GM19467 (cell line): Measurements from ENCODE around the gene CRKL.

Experiments
- ATAC-seq: cut with Tn5 transposase; IDR thresholded peaks from one replicate; pipeline ENCODE4 v1.9.1; 2021; ENCODE audit warnings: mild to moderate bottlenecking, moderate library complexity; ENCODE audit not compliant: unreplicated experiment

CRKL gene

GRCh38 chr22:20980523-20980922 is 63.3 kb downstream of the CRKL start:
- no peak for ATAC-seq

GRCh38 chr22:20980938-20981722 is 63.9 kb downstream of the CRKL start:
- no peak for ATAC-seq

GRCh38 chr22:20981787-20982562 is 64.8 kb downstream of the CRKL start, which contains the start of gene LZTR1:
Gene LZTR1 (plus strand): TSS chr22:20982297. CDS start chr22:20982372, 75 bp downstream.
- peak; percentile 77 for ATAC-seq

DNA sequence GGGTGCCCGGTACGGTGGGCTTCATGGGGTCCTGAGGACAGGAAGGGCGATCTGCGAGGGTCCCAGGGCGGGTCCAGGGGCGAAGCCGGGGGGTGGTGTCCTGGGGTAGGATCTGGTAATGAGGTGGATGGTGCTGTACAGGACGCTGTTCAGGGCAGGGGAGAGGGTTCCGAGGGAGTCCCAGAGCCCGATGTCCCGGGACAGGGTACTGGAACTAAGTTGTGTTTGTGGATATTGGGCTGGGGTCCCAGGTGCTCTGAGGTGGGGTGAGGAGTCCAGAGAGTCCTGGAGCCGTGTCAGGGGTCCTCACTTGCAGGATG is 65.3 kb downstream of the CRKL start:
- peak; percentile 5 for ATAC-seq

GRCh38 chr22:20983081-20983771 is 66.0 kb downstream of the CRKL start:
- no peak for ATAC-seq

DNA sequence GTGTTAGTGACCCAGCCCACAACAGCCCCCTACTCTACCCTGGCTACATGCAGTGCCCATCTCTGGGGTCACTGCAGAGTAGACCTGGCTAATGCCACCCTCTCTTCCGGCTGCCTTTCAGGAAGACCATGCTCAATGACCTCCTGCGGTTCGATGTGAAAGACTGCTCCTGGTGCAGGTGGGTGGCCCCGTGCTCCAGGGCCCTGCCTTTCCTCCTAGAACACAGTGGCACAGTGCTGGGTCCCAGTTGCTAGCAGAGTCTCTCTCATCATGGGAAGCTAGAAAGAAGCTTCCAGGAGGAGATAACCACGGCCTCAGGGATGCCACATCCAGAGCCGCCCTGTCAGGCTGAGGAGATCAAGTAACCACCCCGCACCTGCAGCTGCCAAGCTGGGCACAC is 68.5 kb downstream of the CRKL start:
- ATAC-seq = no peak

DNA sequence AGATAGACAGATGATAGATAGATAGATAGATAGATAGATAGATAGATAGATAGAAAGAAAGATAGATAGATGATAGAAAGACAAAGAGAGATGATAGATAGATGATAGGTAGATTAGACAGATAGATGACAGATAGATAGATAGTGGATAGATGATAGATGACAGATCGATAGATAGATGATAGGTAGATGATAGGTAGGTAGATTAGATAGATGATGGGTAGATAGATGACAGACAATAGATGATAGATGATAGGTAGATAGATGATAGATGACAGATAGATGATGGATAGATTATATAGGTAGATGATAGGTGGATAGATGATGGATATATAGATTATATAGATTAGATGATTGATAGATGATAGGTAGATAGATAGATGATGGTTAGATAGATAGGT is 69.2 kb downstream of the CRKL start:
- ATAC-seq = no peak

GRCh38 chr22:20987375-20987774 is 70.2 kb downstream of the CRKL start:
- ATAC-seq = no peak

DNA sequence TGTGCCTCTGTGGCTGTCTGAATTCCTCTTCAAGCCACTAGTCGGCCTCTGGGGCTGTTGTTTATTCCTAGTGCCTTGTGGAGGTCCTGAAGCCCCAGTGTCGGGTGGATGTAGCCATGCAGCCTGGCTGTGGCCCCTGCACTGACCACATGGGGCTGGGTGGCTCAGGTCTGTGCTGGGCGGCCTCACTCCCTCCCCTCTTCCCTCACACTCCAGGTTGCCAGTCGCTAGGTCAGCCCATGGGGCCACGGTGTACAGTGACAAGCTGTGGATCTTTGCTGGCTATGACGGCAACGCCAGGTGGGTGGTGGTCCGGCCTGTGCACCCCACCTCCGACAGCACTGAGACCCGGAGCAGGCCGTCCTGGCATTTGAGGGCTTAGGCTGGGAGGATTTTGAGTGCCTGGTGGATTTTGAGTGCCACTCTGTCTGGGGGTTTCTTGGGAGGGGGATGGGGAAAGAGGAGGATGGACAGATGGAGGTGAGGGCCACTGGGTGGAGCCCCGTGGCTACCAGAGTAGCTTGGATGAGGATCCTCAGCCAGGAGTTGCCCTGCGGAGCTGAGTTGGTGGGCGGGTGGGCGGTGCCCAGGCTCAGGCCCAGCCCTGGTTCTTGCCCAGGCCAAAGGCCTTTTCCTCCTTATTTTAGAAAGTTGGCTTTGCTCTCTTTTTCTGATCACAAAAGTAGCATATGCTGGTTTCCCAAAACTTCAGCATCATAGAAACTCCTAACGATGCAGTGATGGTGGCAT is 71.5 kb downstream of the CRKL start:
- ATAC-seq = no peak

GRCh38 chr22:20989323-20990138 is 72.3 kb downstream of the CRKL start:
- ATAC-seq = no peak

DNA sequence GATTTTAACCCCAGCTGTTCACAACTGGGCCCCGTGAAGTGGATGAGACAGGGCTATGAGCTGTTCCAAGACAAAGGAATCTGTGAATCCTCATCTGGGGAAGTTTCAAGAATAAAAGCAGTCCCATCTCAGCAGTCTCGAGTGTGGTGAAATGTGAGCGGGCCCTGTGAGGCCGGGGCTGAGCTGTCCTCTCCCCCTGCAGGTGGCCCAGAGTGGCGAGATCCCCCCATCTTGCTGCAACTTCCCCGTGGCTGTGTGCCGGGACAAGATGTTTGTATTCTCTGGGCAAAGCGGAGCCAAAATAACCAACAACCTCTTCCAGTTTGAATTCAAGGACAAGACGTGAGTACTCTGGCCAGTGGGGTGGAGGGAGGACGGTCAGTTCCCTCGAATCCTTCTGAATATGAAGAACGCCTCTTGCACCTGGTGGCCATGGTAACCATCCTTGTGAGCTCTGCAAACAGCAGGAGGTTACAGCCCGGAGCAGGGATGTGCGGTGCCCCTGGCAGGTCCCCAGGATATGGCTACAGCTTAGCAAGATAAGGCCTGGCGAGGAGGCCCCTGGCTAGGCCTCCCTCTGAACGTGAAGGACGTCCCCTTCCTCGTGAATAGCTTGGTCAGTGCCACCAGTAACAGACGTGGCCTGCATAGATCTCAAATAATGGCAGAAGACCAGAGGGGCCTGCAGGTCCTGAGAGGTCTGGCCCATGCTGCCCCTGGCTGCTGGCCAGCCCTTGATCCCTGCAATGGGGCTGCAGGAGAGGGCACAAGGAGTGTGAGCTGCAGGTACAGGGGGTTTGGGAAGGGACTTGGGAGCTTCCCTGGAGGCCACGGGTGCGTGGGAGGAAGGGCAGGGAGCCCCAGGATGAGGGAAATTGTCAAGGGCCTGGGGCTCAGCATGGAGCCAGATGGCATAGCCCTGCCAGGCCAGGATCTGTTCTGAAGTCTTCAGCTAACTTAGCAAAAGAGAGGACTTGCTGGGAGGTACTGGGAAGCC is 73.3 kb downstream of the CRKL start:
- no peak for ATAC-seq

DNA sequence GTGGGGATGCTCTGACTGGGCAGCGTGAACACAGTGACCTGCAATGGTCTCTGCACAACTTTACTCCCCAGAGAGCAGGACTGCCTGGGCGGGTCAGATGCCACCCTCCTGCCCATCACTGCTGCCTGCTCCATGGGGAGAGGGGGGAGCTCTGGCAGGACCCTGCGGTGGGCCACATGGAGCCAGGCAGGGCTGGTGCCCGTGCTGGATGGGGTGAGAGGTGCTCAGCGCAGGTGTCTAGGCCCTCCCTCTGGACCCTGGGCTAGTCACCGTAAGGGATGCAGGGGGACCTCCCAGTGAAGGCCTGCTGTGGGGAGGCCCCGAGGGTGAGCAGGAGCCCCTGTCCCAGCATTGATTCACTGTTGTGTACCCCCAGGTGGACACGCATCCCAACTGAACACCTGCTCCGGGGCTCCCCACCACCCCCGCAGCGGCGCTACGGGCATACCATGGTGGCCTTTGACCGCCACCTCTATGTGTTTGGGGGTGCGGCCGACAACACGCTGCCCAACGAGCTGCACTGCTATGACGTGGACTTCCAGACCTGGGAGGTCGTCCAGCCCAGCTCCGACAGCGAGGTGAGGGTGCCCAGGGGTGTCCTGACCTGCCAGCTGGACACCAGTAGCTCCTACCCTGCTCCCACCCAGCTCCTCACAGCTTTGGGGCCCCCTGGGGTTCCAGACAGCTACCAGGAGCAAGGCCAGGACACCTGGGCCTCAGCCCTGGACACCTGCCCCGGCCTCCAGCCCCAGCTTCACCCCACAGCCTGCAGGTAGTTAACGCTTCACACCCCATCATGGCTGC is 74.2 kb downstream of the CRKL start:
- no peak for ATAC-seq

DNA sequence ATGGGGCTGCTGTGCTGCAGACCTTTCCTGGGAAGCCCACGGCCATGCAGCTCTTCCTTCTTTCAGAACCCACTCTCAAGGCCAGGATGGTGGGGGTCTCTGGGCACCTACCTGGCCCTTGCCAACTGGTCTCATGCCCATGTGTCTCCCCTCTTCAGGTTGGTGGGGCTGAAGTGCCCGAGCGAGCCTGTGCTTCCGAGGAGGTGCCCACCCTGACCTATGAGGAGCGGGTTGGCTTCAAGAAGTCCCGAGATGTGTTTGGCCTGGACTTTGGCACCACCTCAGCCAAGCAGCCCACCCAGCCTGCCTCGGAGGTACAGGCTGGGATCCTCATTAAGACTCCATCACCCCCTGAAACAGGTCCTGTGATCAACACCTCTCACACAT is 74.8 kb downstream of the CRKL start:
- ATAC-seq = no peak

- ATAC-seq = no peak
Measured at GRCh38 chr22:20992456-20993303, 75.5 kb downstream of the CRKL start.

DNA sequence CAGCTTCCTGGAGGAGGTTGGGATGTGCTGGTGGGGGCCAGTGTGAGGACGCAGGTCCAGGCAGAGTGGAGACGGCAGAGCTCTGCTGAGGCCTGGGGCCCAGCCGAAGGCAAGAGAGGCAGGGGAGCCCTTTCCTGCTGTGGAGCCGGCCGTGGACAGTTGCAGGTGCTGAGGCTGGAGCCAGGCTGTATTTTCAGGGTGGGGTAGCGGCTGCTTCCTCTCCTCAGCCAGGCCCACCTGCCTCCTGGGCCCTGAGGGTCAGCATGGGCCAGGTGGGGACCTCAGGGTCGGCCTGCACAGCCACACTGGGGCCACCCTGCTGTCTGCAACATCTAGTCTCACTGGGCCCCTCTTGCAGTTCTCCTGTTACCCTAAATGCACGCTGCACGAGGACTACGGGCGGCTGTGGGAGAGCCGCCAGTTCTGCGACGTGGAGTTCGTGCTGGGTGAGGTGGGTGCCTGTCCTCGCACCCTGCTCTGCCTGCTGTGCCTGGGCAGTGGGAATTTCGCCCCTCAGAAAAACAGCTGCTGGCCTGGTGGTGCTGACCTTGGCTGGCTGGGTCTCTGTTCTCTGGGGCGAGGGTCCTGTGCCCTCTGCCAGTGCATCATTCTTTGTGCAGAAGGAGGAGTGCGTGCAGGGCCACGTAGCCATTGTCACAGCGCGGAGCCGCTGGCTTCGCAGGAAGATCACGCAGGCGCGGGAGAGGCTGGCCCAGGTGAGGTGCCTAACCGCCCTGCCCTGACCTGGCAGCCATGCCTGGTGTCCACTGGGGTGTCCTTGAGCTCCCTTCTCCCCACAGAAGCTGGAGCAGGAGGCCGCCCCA is 76.3 kb downstream of the CRKL start:
- ATAC-seq = no peak

- no peak for ATAC-seq
Measured at GRCh38 chr22:20994128-20994901, 77.1 kb downstream of the CRKL start.
